HG02759 (cell line): Measurements from ENCODE around the gene BCL2L13.
"Not testable (repeated sequence)": the region's sequence is repeated elsewhere in the genome, so short reads cannot be mapped to it uniquely, and the experiment has no call there.

ENCODE experiments used
- ATAC-seq: cut with Tn5 transposase; IDR thresholded peaks from one replicate; pipeline ENCODE4 v1.9.1; 2021; ENCODE audit warnings: mild to moderate bottlenecking, moderate library complexity; ENCODE audit not compliant: unreplicated experiment

BCL2L13 gene

DNA sequence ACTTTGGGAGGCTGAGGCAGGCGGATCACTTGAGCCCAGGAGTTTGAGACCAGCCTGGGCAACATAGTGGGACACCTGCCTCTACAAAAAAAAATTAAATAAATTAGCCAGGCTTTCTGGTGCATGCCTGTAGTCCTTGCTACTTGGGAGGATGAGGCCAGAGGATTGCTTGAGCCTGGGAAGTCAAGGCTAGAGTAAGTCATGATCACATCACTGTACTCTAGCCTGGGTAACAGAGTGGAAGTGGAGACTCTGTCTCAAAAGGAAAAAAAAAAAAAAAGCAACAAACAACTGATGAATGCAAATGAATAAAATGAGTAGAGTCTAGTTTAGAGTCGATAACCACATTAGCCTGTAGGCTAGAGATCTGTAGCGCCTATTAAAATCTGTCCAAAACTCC, 3.9 kb upstream of the BCL2L13 start:
- ATAC-seq: no peak

DNA sequence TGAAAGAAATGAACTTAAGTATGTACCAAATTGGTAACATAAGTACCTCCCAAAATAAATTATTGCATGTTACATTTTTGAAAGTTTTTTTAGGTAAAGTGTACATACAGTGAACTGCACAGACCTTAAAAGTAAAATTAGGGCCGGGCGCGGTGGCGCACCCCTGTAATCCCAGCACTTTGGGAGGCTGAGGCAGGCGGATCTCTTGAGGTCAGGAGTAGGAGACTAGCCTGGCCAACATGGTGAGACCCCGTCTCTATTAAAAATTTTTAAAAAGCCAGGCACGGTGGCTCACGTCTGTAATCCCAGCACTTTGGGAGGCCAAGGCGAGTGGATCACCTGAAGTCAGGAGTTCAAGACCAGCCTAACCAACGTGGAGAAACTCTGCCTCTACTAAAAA, 1.7 kb upstream of the BCL2L13 start:
- ATAC-seq: not testable (repeated sequence)

DNA sequence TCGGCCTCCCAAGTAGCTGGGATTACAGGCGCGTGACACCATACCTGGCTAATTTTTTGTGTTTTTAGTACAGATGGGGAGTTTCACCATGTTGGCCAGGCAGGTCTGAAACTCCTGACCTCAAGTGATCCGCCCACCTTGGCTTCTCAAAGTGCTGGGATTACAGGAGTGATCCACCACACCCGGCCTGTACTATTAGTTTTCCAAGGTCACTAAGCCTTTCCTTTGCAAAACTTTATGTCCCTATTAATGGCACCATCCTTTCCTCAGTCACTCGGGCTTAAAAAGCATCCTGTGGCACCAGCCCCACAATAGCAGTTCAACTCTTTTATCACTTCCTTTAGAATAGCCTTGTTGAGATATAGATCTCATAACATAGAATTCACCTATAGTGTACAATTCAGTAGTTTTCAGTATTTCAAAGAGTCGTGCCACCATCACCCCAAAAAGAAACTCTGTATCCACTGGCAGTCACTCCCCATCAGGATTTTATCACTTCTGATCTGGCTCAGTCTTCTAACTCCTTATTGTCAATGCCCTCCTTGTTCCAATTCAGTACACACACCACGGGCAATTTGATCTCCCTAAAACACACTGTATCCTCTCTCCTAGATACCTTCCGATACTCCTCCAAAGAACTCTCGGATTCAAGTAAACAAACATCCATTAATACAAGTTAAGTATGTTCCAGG, 921 bp upstream of the BCL2L13 start:
- no peak for ATAC-seq

DNA sequence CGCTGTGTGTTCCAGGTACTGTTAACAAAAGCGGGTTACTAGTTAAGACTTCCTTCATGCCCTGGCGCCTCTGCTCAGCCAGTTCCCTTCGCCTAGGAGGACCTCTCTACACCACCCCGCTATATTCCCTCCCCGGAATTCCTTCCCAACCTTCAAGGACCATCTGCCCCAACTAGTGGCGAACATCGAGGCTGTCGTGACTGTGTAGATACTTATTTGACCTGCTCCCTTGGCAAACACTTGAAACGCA, 450 bp upstream of the BCL2L13 start:
- peak; percentile 19 for ATAC-seq

DNA sequence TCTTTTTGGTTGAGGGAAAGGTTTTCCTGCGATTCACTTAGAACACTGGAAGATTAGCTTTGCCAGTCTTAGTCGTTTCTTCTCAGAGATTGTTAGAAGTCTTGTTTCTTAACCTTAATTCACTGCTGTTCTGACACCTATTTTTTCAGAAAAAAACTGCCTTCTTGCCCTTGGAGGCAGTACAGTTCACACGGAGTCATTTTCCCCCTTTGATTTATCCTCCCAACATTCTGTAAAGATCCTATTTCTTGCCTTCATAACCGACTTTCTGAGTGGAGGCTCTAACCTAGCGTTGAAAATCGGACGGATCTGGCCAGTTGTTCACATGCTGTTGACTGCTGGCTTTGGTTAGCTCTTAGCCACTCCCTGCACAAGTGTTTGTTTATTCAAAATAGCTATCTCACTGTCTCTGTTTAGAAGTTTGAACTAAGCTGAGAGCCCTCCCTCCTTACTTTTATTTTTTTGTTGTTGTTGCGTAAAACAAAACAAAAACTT, 737 bp downstream of the BCL2L13 start:
- peak; percentile 37 for ATAC-seq

DNA sequence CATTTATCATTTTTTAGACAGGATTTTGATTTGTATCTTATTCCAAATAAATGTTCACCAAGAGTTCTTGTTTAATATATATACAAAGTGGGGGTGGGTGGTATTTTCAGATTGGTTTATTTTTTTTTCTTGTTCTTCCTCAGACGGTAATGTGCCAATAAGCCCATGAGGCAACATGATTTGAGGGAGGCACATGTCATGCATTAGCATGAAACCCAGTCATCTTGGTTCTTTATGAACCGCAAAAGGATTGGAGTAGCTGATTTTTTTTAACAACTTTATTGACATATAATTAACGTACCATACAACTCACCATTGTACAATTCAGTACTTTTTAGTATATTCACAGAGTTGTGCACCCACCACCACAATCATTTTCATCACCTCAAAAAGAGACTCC, 2.7 kb downstream of the BCL2L13 start:
- ATAC-seq: no peak

DNA sequence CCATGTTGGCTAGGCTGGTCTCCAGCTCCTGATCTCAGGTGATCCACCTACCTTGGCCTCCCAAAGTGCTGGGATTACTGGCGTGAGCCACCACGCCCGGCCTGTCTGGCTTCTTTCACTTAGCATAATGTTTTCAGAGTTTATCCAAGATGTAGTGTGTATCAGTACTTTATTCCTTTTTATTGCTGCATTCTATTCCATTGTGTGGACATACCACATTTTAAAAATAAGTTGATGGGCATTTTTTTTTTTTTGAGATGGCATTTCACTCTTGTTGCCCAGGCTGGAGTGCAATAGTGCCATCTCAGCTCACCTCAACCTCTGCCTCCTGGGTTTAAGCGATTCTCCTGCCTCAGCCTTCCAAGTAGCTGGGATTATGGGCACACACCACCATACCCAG, 3.8 kb downstream of the BCL2L13 start:
- not testable (repeated sequence) for ATAC-seq

DNA sequence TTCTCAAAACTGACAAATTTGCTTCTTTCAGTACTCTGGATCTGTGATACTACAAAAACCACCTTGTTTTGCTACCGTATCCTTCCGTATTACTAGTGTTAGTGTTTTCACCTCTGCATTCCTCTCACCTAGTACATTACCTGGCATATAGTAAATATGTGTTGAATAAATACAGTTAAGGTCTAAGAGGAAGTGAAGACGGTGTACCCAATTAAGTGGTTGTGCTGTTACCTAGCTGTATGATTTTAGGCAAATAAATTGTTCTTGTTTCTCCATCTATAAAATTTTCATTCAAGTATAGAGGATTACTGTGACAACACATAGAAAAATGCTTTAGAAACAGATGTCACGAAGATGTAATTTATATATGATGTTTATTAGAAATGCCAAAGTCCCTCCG, 8.9 kb downstream of the BCL2L13 start:
- no peak for ATAC-seq

DNA sequence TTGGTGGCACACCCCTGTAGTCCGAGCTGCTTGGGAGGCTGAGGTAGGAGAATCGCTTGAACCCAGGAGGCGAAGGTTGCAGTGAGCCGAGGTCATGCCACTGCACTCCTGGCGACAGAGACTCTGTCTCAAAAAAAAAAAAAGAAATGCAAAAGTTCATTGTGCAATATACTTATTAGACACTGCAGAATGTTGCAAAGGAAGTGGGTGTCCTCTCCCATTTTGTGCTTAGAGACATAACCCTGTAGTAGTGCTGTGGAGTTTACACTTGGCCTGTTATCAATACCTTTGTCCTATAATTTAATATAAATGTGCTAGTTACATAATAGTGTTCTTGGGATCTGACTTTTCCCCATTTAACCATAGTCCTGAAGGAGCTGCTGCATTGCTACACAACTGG, 9.4 kb downstream of the BCL2L13 start:
- ATAC-seq: no peak

DNA sequence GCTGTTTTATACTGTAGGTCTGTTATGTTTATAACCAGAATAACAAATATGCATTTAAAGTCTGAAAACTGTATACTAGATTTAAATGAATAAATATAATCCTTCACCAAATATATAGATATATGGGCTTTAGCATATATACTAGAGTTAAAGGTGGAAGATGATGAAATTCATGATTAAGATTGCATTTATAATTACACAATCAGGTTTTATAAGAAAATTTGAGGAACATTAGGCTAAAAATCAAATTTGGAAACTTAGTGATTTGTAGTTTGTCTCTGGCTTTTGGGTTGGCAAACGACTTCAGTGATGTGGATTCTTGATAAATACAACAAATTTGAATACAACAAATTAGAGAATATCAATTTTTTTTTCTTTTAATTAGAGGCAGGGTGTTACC, 10.0 kb downstream of the BCL2L13 start:
- no peak for ATAC-seq

DNA sequence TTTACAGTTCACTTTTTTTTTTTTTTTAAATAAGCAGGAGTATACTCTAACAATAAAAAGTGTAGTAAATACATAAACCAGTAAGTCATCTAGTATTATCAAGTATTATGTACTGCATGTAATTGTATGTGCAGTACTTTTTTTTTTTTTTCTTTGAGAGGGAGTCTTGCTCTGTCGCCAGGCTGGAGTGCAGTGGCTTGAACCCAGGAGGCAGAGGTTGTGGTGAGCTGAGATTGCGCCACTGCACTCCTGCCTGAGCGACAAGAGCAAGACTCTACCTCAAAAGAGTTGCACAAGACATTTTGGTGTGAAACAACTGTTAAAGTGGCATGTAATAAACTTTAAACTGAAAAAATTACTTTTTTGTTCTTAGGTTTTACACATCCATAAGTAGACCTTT, 16.7 kb downstream of the BCL2L13 start:
- no peak for ATAC-seq

DNA sequence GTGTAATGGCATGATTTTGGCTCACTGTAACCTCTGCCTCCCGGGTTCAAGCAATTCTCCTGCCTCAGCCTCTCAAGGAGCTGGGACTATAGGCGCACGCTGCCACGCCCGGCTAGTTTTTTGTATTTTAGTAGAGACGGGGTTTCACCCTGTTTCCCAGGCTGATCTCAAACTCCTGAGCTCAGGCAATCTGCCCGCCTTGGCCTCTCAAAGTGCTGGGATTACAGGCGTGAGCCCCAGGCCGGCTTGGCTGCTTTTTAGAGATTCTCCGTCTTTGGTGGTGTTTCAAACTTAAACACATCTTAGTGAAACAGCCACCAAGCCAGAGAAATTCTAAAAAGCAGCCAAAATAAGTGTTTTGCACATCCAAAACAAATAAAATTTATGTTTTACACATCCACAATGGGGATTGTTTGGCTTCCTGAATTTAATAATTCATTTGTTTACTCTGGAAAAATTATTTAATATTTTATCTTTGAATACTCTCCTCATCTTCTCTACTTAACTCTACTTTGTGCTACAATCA, 18.4 kb downstream of the BCL2L13 start:
- no peak for ATAC-seq

DNA sequence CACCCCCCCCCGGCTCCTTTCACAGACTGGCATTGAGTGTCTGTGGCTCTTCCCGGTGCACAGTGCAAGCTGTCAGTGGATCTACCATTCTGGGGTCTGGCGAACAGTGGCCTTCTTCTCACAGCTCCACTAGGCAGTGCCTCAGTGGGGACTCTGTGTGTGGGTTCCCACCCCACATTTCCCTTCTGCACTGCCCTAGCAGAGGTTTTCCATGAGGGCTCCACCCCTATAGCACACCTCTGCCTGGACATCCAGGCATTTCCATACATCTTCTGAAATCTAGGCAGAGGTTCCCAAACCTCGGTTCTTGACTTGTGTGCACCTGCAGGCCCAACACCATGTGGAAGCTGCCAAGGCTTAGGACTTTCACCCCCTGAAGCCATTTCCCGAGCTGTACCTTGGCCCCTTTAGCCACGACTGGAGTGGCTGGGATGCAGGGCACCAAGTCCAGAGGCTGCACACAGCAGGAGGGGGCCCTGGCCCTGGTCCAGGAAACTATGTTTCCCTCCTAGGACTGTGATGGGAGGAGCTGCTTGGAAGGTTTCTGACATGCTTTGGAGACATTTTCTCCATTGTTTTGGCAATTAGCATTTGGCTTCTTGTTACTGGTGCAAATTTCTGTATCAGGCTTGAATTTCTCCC, 26.0 kb downstream of the BCL2L13 start:
- no peak for ATAC-seq

DNA sequence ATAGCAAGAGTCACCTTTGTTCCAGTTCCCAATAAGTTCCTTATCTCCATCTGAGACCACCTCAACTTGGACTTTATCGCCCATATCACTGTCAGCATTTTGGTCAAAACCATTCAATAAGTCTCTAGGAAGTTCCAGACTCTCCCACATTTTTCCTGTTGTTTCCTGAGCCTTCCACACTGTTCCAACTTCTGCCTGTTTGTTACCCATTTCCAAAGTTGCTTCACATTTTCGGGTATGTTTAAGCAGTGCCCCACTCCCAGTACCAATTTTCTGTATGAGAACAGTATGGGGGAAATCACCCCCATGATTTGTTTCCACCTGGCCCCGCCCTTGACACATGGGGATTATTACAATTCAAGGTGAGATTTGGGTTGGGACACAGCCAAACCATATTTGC, 26.7 kb downstream of the BCL2L13 start:
- ATAC-seq: no peak

DNA sequence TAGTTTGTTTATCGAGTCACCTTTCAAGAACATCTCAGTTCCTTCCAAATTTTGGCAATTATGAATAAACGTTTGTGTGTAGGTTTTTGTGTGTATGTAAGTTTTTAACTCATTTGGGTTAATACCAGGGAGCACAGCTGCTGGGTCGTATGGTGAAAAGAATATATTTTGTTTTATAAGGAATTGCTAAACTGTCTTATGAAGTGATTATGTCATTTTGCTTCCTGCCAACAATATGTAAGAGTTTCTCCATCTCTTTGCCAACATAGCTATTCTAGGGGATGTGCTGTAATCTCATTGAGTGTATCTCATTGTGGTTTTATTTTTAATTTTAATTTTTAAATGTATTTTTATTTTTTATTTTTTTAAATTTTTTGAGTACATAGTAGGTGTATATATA, 27.3 kb downstream of the BCL2L13 start:
- ATAC-seq: no peak

DNA sequence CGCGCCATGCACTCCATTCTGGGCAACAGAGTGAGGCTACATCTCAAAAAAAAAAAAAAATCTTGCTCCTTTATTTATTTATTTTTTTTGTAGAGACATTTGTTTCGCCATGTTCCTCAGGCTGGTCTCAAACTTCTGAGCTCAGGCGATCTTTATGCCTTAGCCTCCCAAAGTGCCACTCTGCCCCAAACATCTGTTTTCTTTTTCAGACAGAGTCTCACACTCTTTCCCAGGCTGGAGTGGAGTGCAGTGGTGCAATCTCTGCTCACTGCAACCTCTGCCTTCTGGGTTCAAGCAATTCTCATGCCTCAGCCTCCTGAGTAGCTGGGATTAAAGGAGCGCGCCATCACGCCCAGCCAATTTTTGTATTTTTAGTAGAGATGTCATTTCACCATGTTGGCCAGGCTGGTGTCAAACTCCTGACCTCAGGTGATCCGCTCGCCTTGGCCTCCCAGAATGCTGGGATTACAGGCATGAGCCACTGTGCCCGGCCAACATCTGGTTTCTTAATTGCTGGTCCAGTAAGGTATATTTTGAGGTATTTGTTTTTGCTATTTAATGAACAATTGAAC, 33.0 kb downstream of the BCL2L13 start:
- ATAC-seq: not testable (repeated sequence)

DNA sequence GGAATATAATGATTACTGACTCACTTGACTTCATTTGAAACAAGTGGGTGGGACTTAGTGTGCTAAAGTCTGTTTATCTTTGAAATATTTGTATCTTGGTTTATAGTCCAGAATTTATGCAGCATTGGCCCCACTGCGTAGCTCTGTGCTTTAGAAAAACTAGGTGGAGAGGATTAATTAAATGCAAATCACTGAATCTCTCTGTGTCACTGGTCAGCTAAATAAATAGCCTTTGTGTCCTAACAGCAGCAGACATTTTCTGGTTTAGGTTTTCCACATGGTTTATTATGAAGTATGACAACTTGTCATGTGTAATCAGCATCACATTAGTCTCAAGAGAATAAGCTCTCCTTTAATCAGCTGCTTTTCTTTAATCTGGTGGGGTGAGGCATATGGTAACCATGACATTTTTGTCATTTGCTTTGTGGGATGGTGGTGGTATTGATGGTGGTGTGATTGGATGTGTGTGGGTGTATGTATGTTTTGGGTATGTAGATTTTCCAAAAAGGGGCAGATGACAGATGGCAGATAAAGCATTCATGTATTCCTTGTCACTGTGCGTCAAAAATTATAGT, 33.9 kb downstream of the BCL2L13 start:
- no peak for ATAC-seq

DNA sequence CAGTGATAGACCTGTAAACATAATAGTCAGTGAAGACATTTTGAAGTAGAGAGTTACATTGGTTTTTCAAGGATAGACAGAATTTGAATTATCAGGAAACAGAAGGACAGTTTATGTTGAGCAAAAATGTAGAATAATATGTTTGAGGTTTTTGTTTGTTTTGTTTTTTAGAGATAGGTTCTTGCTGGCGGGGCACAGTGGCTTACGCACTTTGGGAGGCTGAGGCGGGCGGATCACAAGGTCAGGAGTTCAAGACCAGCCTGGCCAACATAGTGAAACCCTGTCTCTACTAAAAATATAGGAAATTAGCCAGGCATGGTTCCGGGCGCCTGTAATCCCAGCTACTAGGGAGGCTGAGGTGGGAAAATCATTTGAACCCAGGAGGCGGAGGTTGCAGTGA, 35.6 kb downstream of the BCL2L13 start:
- no peak for ATAC-seq

DNA sequence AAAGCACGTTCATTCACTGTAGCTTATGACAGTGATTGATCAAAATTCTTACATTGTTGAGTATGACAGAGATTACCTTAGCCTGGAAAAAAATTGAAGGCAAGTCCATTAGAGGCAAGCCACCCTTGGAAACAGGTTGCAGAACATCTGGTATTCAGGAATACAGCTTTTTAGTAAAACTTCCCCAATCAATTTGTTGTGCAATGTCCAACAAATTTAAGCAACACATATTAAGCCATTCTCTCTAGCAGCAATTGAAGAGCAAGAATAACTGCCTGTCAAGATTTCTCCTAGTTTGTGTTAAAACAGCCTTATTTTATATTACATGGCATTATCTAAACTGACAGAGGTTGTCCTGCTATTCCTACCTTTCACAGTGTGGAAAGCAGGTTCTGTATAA, 37.0 kb downstream of the BCL2L13 start:
- ATAC-seq: no peak

DNA sequence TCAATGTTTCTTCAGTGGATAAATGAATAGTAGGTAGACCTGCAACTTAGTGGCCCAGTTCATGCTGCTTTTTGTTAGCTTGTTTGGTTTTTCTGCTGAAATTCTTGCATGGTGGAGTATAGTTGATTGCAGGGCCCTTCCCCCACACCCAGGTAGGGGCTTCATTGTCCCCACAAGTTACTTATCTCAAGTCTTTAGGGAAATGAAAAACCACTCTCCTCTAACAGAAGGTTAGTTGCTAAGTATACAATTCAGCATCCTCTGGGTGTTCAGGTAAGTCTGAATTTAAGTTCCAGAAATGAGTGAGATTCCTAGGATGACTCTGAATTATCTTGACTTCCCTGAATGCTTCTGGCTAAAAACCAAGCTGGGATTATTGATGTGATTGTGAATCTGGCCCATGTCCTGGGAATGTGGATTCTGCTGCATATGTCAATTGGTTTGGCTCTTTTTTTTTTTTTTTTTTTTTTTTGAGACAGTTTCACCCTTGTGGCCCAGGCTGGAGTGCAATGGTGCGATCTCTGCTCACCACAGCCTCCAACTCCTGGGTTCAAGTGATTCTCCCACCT, 40.3 kb downstream of the BCL2L13 start:
- no peak for ATAC-seq

DNA sequence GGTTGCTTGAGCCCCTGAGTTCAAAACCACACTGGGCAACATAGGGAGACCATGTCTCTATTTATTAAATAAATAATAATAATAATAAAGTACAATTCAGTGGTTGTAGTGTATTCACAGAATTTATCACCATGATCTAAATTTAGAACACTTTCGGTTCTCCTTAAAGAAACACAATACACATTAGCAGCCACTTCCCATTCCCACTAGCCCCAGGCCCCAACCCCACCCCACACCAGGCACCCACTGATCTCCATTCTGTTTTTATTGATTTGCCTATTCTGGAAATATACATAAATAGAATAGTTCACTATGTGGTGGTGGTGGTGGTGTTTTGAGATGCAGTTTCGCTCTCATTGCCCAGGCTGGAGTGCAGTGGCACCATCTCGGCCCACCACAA, 45.7 kb downstream of the BCL2L13 start:
- no peak for ATAC-seq

DNA sequence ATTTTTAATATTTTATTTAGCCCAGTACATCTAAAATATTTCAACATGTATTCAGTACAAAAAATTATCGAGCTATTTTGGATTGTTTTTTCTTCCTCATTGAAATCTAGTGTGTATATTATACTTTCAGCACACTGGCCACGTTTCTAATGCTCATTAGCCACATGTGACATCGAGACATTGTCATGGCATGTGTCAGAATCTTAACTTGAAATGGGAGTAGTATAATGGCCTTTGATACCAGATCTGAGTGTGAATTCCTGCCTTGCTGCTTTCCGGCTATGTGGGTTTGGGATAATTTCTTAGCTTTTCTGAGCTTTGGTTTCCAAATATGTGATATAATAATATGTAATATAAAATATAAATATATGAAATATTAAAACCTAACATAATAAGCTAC, 54.3 kb downstream of the BCL2L13 start:
- ATAC-seq: no peak
